Activated B cell treated with CpG ODN at 0.5 μM for 24 hours (primary cell): ENCODE data around the gene SEMA3C. TPM values are rescaled to one million over a fixed set of nuclear protein-coding genes. Genes with fewer than 3 reads are reported as not detected.

Experiments
- ATAC-seq: fragments of 200-7000 bp; cut with Tn5 transposase; one replicate; pipeline ENCODE4 v1.10.0; 2021; ENCODE audit warnings: low read depth, mild to moderate bottlenecking, moderate library complexity
- CTCF ChIA-PET: fragments of 350-600 bp; sonication (Branson Sonifier 250); formaldehyde crosslinking; loops from one replicate; lab custom pipeline; 2021; ENCODE audit warnings: antibody characterized with exemption; lab: Charles Lee
- POLR2A ChIA-PET: fragments of 350-600 bp; sonication (Branson Sonifier 250); formaldehyde crosslinking; loops from one replicate; lab custom pipeline; 2021; ENCODE audit warnings: antibody characterized with exemption; lab: Charles Lee
- DNase-seq: peaks from one replicate; pipeline ENCODE4 v3.0.0; 2022
- H3K27ac Mint-ChIP-seq: one replicate; pipeline ENCODE4 v1.8.0; 2020; ENCODE audit warnings: mixed read lengths
- H3K27me3 Mint-ChIP-seq: one replicate; pipeline ENCODE4 v1.8.0; 2021; ENCODE audit warnings: mixed read lengths
- H3K36me3 Mint-ChIP-seq: one replicate; pipeline ENCODE4 v1.8.0; 2021; ENCODE audit warnings: low read depth, mixed read lengths
- H3K4me1 Mint-ChIP-seq: one replicate; pipeline ENCODE4 v1.8.0; 2021; ENCODE audit warnings: mixed read lengths
- H3K4me3 Mint-ChIP-seq: one replicate; pipeline ENCODE4 v1.8.0; 2020; ENCODE audit warnings: mild to moderate bottlenecking, mixed read lengths
- H3K9me3 Mint-ChIP-seq: one replicate; pipeline ENCODE4 v1.8.0; 2020; ENCODE audit warnings: mixed read lengths
- CTCF ChIP-seq: fragments of 200-600 bp; IDR thresholded peaks from one replicate; pipeline ENCODE4 v1.8.0; 2022; ENCODE audit warnings: antibody characterized with exemption, mild to moderate bottlenecking
- intact Hi-C: fragments of 100-400 bp; cut with micrococcal nuclease; formaldehyde crosslinking; loops from one replicate; pipeline ENCODE4 v1.15.1; 2024
- total RNA-seq: library from RNA; stranded (reverse); gene quantifications from 2 replicates; pipeline ENCODE4 v1.2.3, GENCODE V29; 2022

SEMA3C gene
- total RNA-seq, 1 donor from 2014 or later: not detected

- no peak for DNase-seq
- POLR2A ChIA-PET: no interaction called here
- Mint-ChIP-seq H3K4me1 (no peaks in the 10 kb centered on the region), H3K27me3 (no peaks in the 10 kb centered on the region), H3K9me3 (peaks cover 2% of the 10 kb centered on the region), H3K27ac (no peak overlapping the region), H3K4me3 (no peak overlapping the region), H3K36me3 (no peaks in the 10 kb centered on the region)
- no peak for ATAC-seq
- TF ChIP-seq CTCF: no peak
- intact Hi-C loops: no loop called here
- CTCF ChIA-PET: no interaction called here
Observed at GRCh38 chr7:80895056-80895455, 23.8 kb downstream of the SEMA3C start.

- CTCF ChIA-PET: no interaction called here
- intact Hi-C loops: no loop called here
- ATAC-seq (no peak), DNase-seq (no peak)
- POLR2A ChIA-PET: no interaction called here
- Mint-ChIP-seq H3K27ac (no peak overlapping the region), H3K36me3 (no peaks in the 10 kb centered on the region), H3K27me3 (no peaks in the 10 kb centered on the region), H3K4me3 (no peak overlapping the region), H3K9me3 (peaks cover 2% of the 10 kb centered on the region), H3K4me1 (no peaks in the 10 kb centered on the region)
- no peak for TF ChIP-seq CTCF
Observed at GRCh38 chr7:80891259-80891544, 27.6 kb downstream of the SEMA3C start.

- no peak for ATAC-seq
- H3K36me3 Mint-ChIP-seq: no peaks in the 10 kb centered on the region
- CTCF ChIA-PET: no interaction called here
- no peak for DNase-seq
- POLR2A ChIA-PET: no interaction called here
- no peak overlapping the region for H3K4me3 Mint-ChIP-seq
- H3K9me3 Mint-ChIP-seq: no peaks in the 10 kb centered on the region
- no peaks in the 10 kb centered on the region for H3K4me1 Mint-ChIP-seq
- no peaks in the 10 kb centered on the region for H3K27me3 Mint-ChIP-seq
- intact Hi-C loops: no loop called here
- no peak for TF ChIP-seq CTCF
- H3K27ac Mint-ChIP-seq: no peak overlapping the region
Observed at GRCh38 chr7:80890426-80891258, 28.2 kb downstream of the SEMA3C start.

GRCh38 chr7:80889525-80889924 is 29.3 kb downstream of the SEMA3C start:
- Mint-ChIP-seq H3K36me3 (no peaks in the 10 kb centered on the region), H3K4me3 (no peak overlapping the region), H3K4me1 (no peaks in the 10 kb centered on the region), H3K27me3 (no peaks in the 10 kb centered on the region), H3K27ac (no peak overlapping the region), H3K9me3 (no peaks in the 10 kb centered on the region)
- intact Hi-C loops: no loop called here
- no peak for TF ChIP-seq CTCF
- POLR2A ChIA-PET: no interaction called here
- ATAC-seq (no peak), DNase-seq (no peak)
- CTCF ChIA-PET: no interaction called here

GRCh38 chr7:80885757-80886156 is 33.1 kb downstream of the SEMA3C start:
- ChIA-PET POLR2A (no interaction called here), CTCF (no interaction called here)
- no peaks in the 10 kb centered on the region for H3K9me3 Mint-ChIP-seq
- no peaks in the 10 kb centered on the region for H3K27me3 Mint-ChIP-seq
- no peak for DNase-seq
- no peak for ATAC-seq
- no peak for TF ChIP-seq CTCF
- H3K4me1 Mint-ChIP-seq: no peaks in the 10 kb centered on the region
- H3K4me3 Mint-ChIP-seq: no peak overlapping the region
- H3K36me3 Mint-ChIP-seq: no peaks in the 10 kb centered on the region
- H3K27ac Mint-ChIP-seq: no peak overlapping the region
- intact Hi-C loops: no loop called here
